Measurements from ENCODE around the gene CD200R1. TPM values are rescaled to one million over a fixed set of nuclear protein-coding genes. Genes with fewer than 3 reads are reported as not detected.

Gene CD200R1
- total and polyA plus RNA-seq, 9 of the 15 experiments (the other 6 are each of a cell fraction or from before 2014, with no cell fraction given) = 0.04 to 0.23 (median 0.09) TPM; not detected in 5

DNA sequence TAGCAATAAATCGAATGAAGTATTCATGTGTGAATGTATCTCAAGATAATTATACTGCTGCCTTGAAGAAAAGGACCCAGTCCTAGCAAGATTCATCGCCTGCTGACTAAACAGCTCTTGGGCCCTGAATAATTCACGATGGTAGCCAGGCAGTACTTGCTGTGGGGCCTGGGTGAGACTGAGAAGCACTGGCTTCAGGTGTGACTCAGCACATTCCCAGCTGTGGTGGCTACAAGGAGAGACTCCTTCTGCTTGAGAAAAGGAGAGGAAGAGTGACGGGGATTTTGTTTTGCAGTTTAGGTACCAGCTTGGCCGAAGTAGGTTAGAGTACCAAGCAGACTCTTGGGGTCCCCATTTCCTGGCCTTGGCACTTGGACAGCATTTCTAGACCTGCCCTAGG lies 80.6 kb downstream of the CD200R1 start (continued):
- TF ChIP-seq ZNF277 (CRISPR knock-in tag; IDR thresholded peaks at IDR 0.05; ENCODE audit: borderline replicate concordance) (no peak), YY1 (IDR thresholded peaks at IDR 0.05; ENCODE audit: borderline replicate concordance in 1 of 3, control insufficient read depth in 1 of 3, extremely low read depth in 1 of 3, insufficient read depth in 3 of 3, insufficient read length in 1 of 3, insufficient replicate concordance in 2 of 3, low read depth in 1 of 3, low read length in 2 of 3) (no peak), ZSCAN29 (IDR thresholded peaks at IDR 0.05) (no peak), GTF2B (IDR thresholded peaks at IDR 0.05; ENCODE audit: extremely low read depth, insufficient read length) (no peak), CCAR2 (IDR thresholded peaks at IDR 0.05; ENCODE audit: low read depth, low read length) (no peak)

GRCh38 chr3:112889357-112889756 lies 85.5 kb downstream of the CD200R1 start:
- POLR2A ChIA-PET = interaction anchor here (0.6 to 1.4 kb wide), 3 partner anchors 10 to 528 kb away, joined by 3 to 6 read pairs (median 3); no protein-coding TSS in a partner anchor
- no peak overlapping the region for H3K4me3 ChIP-seq
- intact Hi-C loops (cut with micrococcal nuclease) (no loop called here), in situ Hi-C loops (cut with MboI) (no loop called here)
- no TSS peak for BruUV-seq (replicated peaks)
- FAIRE-seq (no peak), DNase-seq (ENCODE audit: extremely low read depth in 1 of 4, low spot score in 3 of 4) (no peak), ATAC-seq (no peak)
- no peaks in the 10 kb centered on the region for H4K20me1 ChIP-seq (replicated peaks; ENCODE audit: control insufficient read depth, insufficient read depth, low read length)
- H3K4me2 ChIP-seq (ENCODE audit: insufficient read depth, low read length) = no peak overlapping the region
- no peak overlapping the region for H3K9ac ChIP-seq (ENCODE audit: insufficient read depth in 1 of 2, low read depth in 2 of 2, low read length in 2 of 2)
- H3K27me3 ChIP-seq (ENCODE audit: control insufficient read depth in 2 of 2, insufficient read depth in 2 of 2, low read length in 2 of 2) = no peaks in the 10 kb centered on the region
- no peak overlapping the region for H2AFZ ChIP-seq (ENCODE audit: low read depth, low read length)
- no peaks in the 10 kb centered on the region for H3K9me3 ChIP-seq (replicated peaks; ENCODE audit: control insufficient read depth, insufficient read depth, low read depth, low read length)
- CTCF ChIA-PET (ENCODE audit: low intra/inter-chr PET ratio) = no interaction called here
- WGBS (ENCODE audit: insufficient coverage, low coverage, missing lambda C conversion rate) = 20% methylated on average over 3 of the region's 3 CpGs
- no peaks in the 10 kb centered on the region for H3K36me3 ChIP-seq (ENCODE audit: control insufficient read depth, insufficient read depth, low read length)
- no peak overlapping the region for H3K27ac ChIP-seq (ENCODE audit: extremely low read depth, low read depth, low read length)
- no peaks in the 10 kb centered on the region for H3K9me1 ChIP-seq (ENCODE audit: control insufficient read depth, insufficient read depth, low read length)
- no peaks in the 10 kb centered on the region for H3K79me2 ChIP-seq (ENCODE audit: control insufficient read depth, insufficient read depth, low read length)
- H3K4me1 ChIP-seq (replicated peaks in 1 of 2; ENCODE audit: control insufficient read depth in 2 of 2, insufficient read depth in 2 of 2, low read length in 2 of 2) = no peaks in the 10 kb centered on the region; a peak in 1 of 5 replicates
- TF ChIP-seq HDAC8 (tag; IDR thresholded peaks at IDR 0.05) (no peak), ZBTB34 (CRISPR knock-in tag; IDR thresholded peaks at IDR 0.05) (no peak), PTTG1 (tag; IDR thresholded peaks at IDR 0.05; ENCODE audit: low read depth) (no peak)

All from K562 (cell line).